Loucy (cell line): ENCODE results near the gene UBE4B.
A peak's percentile ranks its signal among the peaks of the same experiment; 100 is the strongest.

Experiments
- H2AFZ ChIP-seq: fragments of 200-600 bp; sonication (generic); 2 replicates; pipeline ENCODE4 v1.6.0; 2016; ENCODE audit warnings: antibody characterized with exemption, mild to moderate bottlenecking, low read length, moderate library complexity
- H3F3A ChIP-seq: fragments of 200-600 bp; 2 replicates; pipeline ENCODE4 v1.6.0; 2016; ENCODE audit warnings: antibody characterized with exemption, low read depth, mild to moderate bottlenecking
- H3K27me3 ChIP-seq: fragments of 200-600 bp; sonication (generic); 2 replicates; pipeline ENCODE4 v1.6.1; 2014; ENCODE audit warnings: low read length, mild to moderate bottlenecking; ENCODE audit not compliant: insufficient read depth, poor library complexity, severe bottlenecking
- H3K36me3 ChIP-seq: fragments of 200-600 bp; sonication (generic); 2 replicates; pipeline ENCODE4 v1.6.1; 2016; ENCODE audit warnings: low read length; ENCODE audit not compliant: insufficient read depth
- H3K4me1 ChIP-seq: fragments of 200-600 bp; sonication (generic); 2 replicates; pipeline ENCODE4 v1.5.1; 2014; ENCODE audit warnings: low read length, mild to moderate bottlenecking; ENCODE audit not compliant: insufficient read depth, poor library complexity, severe bottlenecking
- H3K4me2 ChIP-seq: fragments of 200-600 bp; sonication (generic); 2 replicates; pipeline ENCODE4 v1.6.0; 2014; ENCODE audit warnings: antibody characterized with exemption, low read length, low read depth, mild to moderate bottlenecking; ENCODE audit not compliant: poor library complexity, severe bottlenecking
- H3K4me3 ChIP-seq: fragments of 200-600 bp; sonication (generic); 2 replicates; pipeline ENCODE4 v1.5.1; 2014; ENCODE audit warnings: low read length, mild to moderate bottlenecking, mixed read lengths; ENCODE audit not compliant: poor library complexity, severe bottlenecking
- H3K79me2 ChIP-seq: fragments of 200-600 bp; sonication (generic); 2 replicates; pipeline ENCODE4 v1.6.1; 2014; ENCODE audit warnings: low read length; ENCODE audit not compliant: insufficient read depth
- H3K9ac ChIP-seq: fragments of 200-600 bp; sonication (generic); 2 replicates; pipeline ENCODE4 v1.6.0; 2014; ENCODE audit warnings: mild to moderate bottlenecking, low read depth, low read length, moderate library complexity; ENCODE audit not compliant: poor library complexity, severe bottlenecking
- H3K9me2 ChIP-seq: fragments of 200-600 bp; sonication (generic); replicated peaks from 2 replicates; pipeline ENCODE4 v1.6.1; 2016; ENCODE audit warnings: low read depth, low read length, mixed read lengths
- H3K9me3 ChIP-seq: fragments of 200-600 bp; sonication (generic); 2 replicates; pipeline ENCODE4 v1.6.1; 2014; ENCODE audit warnings: mild to moderate bottlenecking, antibody characterized with exemption, low read length, low read depth; ENCODE audit not compliant: insufficient read depth
- H4K20me1 ChIP-seq: fragments of 200-600 bp; sonication (generic); 2 replicates; pipeline ENCODE4 v1.6.0; 2014; ENCODE audit warnings: antibody characterized with exemption, low read length, mild to moderate bottlenecking; ENCODE audit not compliant: insufficient read depth, poor library complexity, severe bottlenecking
- CTCF ChIP-seq: fragments of 200-600 bp; sonication (generic); conservative IDR thresholded peaks from 2 replicates; pipeline ENCODE4 v1.5.1; 2014; ENCODE audit warnings: mild to moderate bottlenecking, antibody characterized with exemption, low read length
- EZH2phosphoT487 ChIP-seq: fragments of 200-600 bp; IDR thresholded peaks from 2 replicates; pipeline ENCODE4 v1.6.1; 2018; ENCODE audit warnings: antibody characterized with exemption, mild to moderate bottlenecking, moderate library complexity, borderline replicate concordance

Gene UBE4B

DNA sequence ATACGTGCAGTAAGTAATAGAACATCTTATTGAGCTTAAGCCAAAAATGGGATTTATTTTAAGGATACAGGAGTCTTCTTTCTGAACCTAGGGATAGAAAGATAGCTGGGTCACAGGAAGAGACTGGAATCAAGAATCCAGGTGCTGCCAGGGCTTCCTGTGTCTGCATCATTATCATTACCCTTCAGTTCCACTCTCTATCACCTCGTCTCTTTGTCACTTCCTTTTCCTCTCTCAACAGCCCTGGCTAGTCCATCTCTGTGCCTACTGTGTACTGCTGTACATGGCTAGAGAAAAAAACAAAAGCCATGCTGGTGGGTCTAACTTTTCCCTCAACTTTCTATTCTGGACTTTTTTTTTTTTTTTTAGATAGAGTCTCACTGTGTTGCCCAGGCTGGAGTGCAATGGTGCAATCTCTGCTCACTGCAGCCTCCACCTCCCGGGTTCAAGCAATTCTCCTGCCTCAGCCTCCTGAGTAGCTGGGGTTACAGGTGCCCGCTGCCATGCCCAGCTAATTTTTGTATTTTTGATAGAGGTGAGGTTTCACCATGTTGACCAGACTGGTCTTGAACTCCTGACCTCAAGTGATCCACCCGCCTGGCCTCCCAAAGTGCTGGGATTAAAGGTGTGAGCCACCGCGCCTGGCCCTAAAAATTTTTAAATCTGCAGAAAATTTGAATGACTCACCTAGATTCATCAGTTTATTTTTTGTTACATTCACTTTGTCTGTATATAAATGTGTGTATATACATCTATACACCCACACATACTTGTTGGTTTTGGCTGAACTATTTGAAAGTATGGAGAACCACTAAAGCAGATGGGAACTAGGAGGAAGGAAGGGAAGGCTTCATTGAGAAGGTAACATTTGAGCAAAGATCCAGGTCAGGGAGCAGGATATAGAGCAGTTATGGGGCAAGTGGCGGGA is 31.9 kb downstream of the UBE4B start:
- no peaks in the 10 kb centered on the region for H4K20me1 ChIP-seq
- peak overlapping the region; percentile 6 for H3K4me3 ChIP-seq
- TF ChIP-seq CTCF (no peak), EZH2phosphoT487 (no peak)
- peaks cover 24% of the 10 kb centered on the region for H3K4me1 ChIP-seq
- no peak overlapping the region for H2AFZ ChIP-seq
- H3K4me2 ChIP-seq: peak overlapping the region; percentile 44
- H3K9ac ChIP-seq: no peak overlapping the region
- H3K9me3 ChIP-seq: no peaks in the 10 kb centered on the region
- H3K9me2 ChIP-seq: no peaks in the 10 kb centered on the region
- no peaks in the 10 kb centered on the region for H3K36me3 ChIP-seq
- H3K79me2 ChIP-seq: peaks cover 38% of the 10 kb centered on the region; the same call in 1 of the 2 replicates
- no peaks in the 10 kb centered on the region for H3F3A ChIP-seq
- no peaks in the 10 kb centered on the region for H3K27me3 ChIP-seq

GRCh38 chr1:10065344-10065685 is 32.6 kb downstream of the UBE4B start:
- H3K27me3 ChIP-seq: no peaks in the 10 kb centered on the region
- peak overlapping the region; percentile 14 for H3K4me2 ChIP-seq
- no peaks in the 10 kb centered on the region for H3F3A ChIP-seq
- H3K9me3 ChIP-seq: no peaks in the 10 kb centered on the region
- H3K9me2 ChIP-seq: no peaks in the 10 kb centered on the region
- no peak overlapping the region for H3K4me3 ChIP-seq
- H2AFZ ChIP-seq: no peak overlapping the region
- no peaks in the 10 kb centered on the region for H4K20me1 ChIP-seq
- H3K36me3 ChIP-seq: no peaks in the 10 kb centered on the region
- peaks cover 35% of the 10 kb centered on the region; the same call in 1 of the 2 replicates for H3K79me2 ChIP-seq
- TF ChIP-seq EZH2phosphoT487: no peak
- TF ChIP-seq CTCF: no peak
- H3K4me1 ChIP-seq: peaks cover 24% of the 10 kb centered on the region
- no peak overlapping the region for H3K9ac ChIP-seq

DNA sequence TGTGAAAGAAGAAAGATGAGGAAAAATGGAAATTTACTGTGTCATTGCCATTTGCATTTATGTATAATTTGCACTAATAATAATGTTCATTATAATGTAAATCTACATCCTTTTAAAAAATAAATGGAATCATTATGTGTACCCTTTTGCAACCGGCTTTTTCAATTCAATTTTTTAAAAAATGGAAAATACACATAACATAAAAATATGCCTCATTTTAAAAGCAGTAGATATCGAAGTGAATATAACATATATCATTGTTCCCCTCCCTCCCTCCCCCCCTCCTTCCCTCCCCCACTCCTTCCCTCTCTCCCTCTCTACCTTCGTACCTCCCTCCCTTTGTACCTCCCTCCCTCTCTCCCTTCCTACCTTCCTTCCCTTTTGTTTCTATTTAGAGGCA is 33.0 kb downstream of the UBE4B start:
- Histone ChIP-seq H3F3A (no peaks in the 10 kb centered on the region), H3K4me2 (no peak overlapping the region), H3K4me1 (peaks cover 24% of the 10 kb centered on the region), H3K36me3 (no peaks in the 10 kb centered on the region), H3K4me3 (no peak overlapping the region), H4K20me1 (no peaks in the 10 kb centered on the region), H3K9me3 (no peaks in the 10 kb centered on the region), H3K9ac (no peak overlapping the region), H2AFZ (no peak overlapping the region), H3K27me3 (no peaks in the 10 kb centered on the region), H3K9me2 (no peaks in the 10 kb centered on the region), H3K79me2 (peaks cover 33% of the 10 kb centered on the region; the same call in 1 of the 2 replicates)
- TF ChIP-seq EZH2phosphoT487 (no peak), CTCF (no peak)
